Activated CD8-positive, alpha-beta T cell treated with anti-CD3 and anti-CD28 coated beads for 36 hours (primary cell): Measurements from ENCODE around the gene MICOS13. TPM values are rescaled to one million over a fixed set of nuclear protein-coding genes. Genes with fewer than 3 reads are reported as not detected.
"Not testable (repeated sequence)": the region's sequence is repeated elsewhere in the genome, so short reads cannot be mapped to it uniquely, and the experiment has no call there.

Source experiments
- ATAC-seq: fragments of 200-7000 bp; cut with Tn5 transposase; one replicate; pipeline ENCODE4 v1.10.0; 2021; ENCODE audit warnings: mild to moderate bottlenecking, moderate library complexity
- CTCF ChIA-PET: fragments of 350-600 bp; sonication (Branson Sonifier 250); formaldehyde crosslinking; loops from one replicate; lab custom pipeline; 2021; ENCODE audit warnings: antibody characterized with exemption; lab: Charles Lee
- POLR2A ChIA-PET: fragments of 350-600 bp; sonication (Branson Sonifier 250); formaldehyde crosslinking; loops from one replicate; lab custom pipeline; 2021; ENCODE audit warnings: antibody characterized with exemption; lab: Charles Lee
- DNase-seq: peaks from one replicate; pipeline ENCODE4 v3.0.0-alpha.2; 2020
- H3K27ac Mint-ChIP-seq: one replicate; pipeline ENCODE4 v1.8.0; 2021; ENCODE audit warnings: mild to moderate bottlenecking, mixed read lengths
- H3K27me3 Mint-ChIP-seq: one replicate; pipeline ENCODE4 v1.8.0; 2021; ENCODE audit warnings: mixed read lengths
- H3K36me3 Mint-ChIP-seq: one replicate; pipeline ENCODE4 v1.8.0; 2021; ENCODE audit warnings: low read depth, mixed read lengths
- H3K4me1 Mint-ChIP-seq: one replicate; pipeline ENCODE4 v1.8.0; 2021; ENCODE audit warnings: low read depth, mixed read lengths
- H3K4me3 Mint-ChIP-seq: one replicate; pipeline ENCODE4 v1.8.0; 2021; ENCODE audit warnings: mild to moderate bottlenecking, moderate library complexity, mixed read lengths
- H3K9me3 Mint-ChIP-seq: one replicate; pipeline ENCODE4 v1.8.0; 2021; ENCODE audit warnings: mixed read lengths
- CTCF ChIP-seq: fragments of 200-600 bp; IDR thresholded peaks from one replicate; pipeline ENCODE4 v1.8.0; 2022; ENCODE audit warnings: antibody characterized with exemption, mild to moderate bottlenecking
- intact Hi-C: fragments of 100-400 bp; cut with micrococcal nuclease; formaldehyde crosslinking; loops from one replicate; pipeline ENCODE4 v1.10.0; 2022
- total RNA-seq, 2 experiments: library from RNA; stranded (reverse); gene quantifications; one replicate each; pipeline ENCODE4 v1.2.3, GENCODE V29; 2021

The MICOS13 gene
- total RNA-seq, 2 experiments from 2014 or later: 49.4 TPM

GRCh38 chr19:5690125-5690954 lies 10.0 kb upstream of the MICOS13 start, which contains the start of gene RPL36:
Gene RPL36 (plus strand): TSS chr19:5690295. CDS start chr19:5690508, 213 bp downstream.
- intact Hi-C loops: loop anchor here (10.0 kb wide), 1 partner anchor 104 kb away; the partner anchor contains the start of gene DUS3L
- peak; percentile 99 for DNase-seq
- peak; percentile 52 for ATAC-seq
- H3K27me3 Mint-ChIP-seq: no peaks in the 10 kb centered on the region
- H3K4me1 Mint-ChIP-seq: peaks cover 20% of the 10 kb centered on the region
- H3K9me3 Mint-ChIP-seq: no peaks in the 10 kb centered on the region
- peak within 1 kb of the TSS; percentile 99 for H3K4me3 Mint-ChIP-seq
- peaks cover 43% of the 10 kb centered on the region for H3K36me3 Mint-ChIP-seq
- POLR2A ChIA-PET: interaction anchor here (0.6 to 20.6 kb wide), 29 partner anchors 9 to 1981 kb away, joined by 3 to 516 read pairs (median 4); partner anchors contain the start of genes CATSPERD, DUS3L, HSD11B1L and KDM4B
- TF ChIP-seq CTCF: peak; percentile 98
- CTCF ChIA-PET: interaction anchor here (0.6 to 5.0 kb wide), 26 partner anchors 9 to 779 kb away, joined by 3 to 32 read pairs (median 4); partner anchors contain the start of genes CATSPERD, DUS3L, LONP1 and NDUFA11
- H3K27ac Mint-ChIP-seq: peak within 1 kb of the TSS; percentile 97

DNA sequence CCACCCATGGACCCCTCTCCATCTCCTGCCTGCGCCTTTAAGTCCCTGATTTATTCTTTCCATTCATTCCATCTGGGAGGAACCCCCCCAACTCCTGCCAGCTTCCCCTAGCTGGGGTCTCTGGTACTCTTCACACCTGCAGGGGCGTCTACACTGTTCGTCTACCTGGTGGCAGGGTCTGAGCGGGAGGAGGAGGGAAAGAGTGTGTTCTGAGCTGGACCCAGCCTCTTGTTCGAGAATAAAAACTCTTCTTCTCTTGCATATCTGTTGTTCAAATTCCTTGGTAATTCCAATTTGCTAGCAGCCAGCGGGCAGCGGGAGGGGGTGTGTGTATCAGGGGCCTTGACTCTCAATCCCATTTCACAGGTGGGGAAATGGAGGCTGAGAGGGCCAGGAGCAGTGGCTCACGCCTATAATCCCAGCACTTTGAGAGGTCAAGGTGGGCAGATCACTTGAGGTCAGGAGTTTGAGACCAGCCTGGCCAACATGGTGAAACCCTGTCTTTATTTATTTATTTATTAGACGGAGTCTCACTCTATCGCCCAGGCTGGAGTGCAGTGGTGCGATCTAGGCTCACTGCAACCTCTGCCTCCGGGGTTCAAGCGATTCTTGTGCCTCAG lies 8.1 kb upstream of the MICOS13 start:
- peaks cover 34% of the 10 kb centered on the region for H3K36me3 Mint-ChIP-seq
- H3K27me3 Mint-ChIP-seq, H3K9me3 Mint-ChIP-seq, DNase-seq, ATAC-seq, H3K27ac Mint-ChIP-seq, intact Hi-C loops: not testable (repeated sequence)
- H3K4me3 Mint-ChIP-seq: peak overlapping the region; percentile 25
- POLR2A ChIA-PET: interaction anchor here (1.8 to 20.6 kb wide), 2 partner anchors 11 to 24 kb away, joined by 10 to 516 read pairs; partner anchors contain the start of genes CATSPERD and LONP1
- H3K4me1 Mint-ChIP-seq: peaks cover 18% of the 10 kb centered on the region
- CTCF ChIA-PET: interaction anchor here (1.6 to 5.0 kb wide), 5 partner anchors 12 to 106 kb away, joined by 3 to 32 read pairs (median 7); partner anchors contain the start of genes PRR22, SAFB and SAFB2

DNA sequence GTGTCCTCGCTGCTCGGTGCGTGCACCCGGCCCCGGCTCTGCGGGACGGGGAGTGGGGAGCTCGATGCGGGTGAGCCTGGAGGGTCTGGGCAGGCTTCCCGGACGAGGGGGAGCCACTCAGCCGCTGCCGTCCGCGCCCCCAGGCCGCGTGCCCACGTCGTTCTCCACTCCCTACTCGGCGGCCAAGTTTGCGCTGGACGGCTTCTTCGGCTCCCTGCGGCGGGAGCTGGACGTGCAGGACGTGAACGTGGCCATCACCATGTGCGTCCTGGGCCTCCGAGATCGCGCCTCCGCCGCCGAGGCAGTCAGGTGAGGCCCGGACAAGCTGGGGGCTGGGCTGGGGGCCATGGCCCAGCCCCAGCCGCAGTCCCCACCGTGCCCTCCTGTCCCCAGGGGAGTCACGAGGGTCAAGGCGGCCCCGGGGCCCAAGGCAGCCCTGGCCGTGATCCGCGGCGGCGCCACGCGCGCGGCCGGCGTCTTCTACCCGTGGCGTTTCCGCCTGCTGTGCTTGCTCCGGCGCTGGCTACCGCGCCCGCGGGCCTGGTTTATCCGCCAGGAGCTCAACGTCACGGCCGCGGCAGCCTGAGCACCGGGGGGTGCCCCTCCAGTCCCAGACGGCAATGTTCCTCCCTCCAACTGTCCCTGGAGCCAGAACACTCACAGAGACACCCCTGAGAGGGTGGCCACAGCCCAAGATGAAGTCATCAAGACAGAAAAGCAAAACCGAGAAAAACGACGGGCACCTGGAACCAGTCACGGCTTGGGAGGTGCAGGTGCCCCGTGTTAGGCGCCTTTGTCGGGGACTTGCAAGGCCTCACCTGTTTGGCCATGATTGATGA lies 7.3 kb upstream of the MICOS13 start:
- H3K4me1 Mint-ChIP-seq: peaks cover 16% of the 10 kb centered on the region

DNA sequence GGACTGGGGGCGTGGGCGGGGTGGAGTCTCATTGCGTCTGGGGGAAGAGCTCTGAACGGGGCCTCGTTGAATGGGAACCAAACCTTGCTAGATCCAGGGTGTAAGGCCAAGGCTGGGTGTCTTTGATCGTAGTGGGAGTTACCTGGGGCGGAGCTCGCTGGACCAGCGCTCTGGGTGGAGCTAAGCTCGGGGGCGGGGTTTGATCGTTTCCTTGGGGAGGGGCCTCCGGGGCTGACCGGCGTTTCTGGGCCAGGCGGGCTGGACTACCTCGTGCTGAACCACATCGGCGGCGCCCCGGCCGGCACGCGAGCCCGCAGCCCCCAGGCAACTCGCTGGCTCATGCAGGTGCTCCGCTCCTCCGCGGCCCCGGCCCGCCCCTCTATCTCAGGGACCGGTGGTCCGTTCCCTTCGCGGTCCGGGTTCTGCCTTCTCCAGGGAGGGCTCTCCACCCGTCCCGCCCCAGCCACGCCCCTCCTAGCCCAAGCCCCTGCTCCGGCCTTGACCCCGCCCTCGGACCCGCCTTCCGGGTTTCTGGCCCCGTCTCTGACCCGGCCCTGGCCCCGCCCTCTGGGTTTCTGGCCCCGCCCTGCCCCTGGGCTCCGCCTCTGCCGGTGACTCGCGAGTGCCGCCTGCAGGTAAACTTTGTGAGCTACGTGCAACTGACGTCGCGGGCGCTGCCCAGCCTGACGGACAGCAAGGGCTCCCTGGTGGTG lies 6.5 kb upstream of the MICOS13 start:
- peaks cover 18% of the 10 kb centered on the region for H3K36me3 Mint-ChIP-seq
- no peaks in the 10 kb centered on the region for H3K9me3 Mint-ChIP-seq
- peak overlapping the region; percentile 75 for H3K4me3 Mint-ChIP-seq
- POLR2A ChIA-PET: interaction anchor here (0.7 to 20.6 kb wide), 7 partner anchors 10 to 216 kb away, joined by 3 to 516 read pairs (median 4); partner anchors contain the start of genes CATSPERD, LONP1, NDUFA11 and SAFB
- peak; percentile 87 for TF ChIP-seq CTCF
- H3K27ac Mint-ChIP-seq: peak overlapping the region; percentile 90
- peaks cover 13% of the 10 kb centered on the region for H3K4me1 Mint-ChIP-seq
- ATAC-seq: peak; percentile 76
- peak; percentile 100 for DNase-seq
- intact Hi-C loops: no loop called here
- CTCF ChIA-PET: interaction anchor here (0.7 to 5.0 kb wide), 16 partner anchors 11 to 139 kb away, joined by 3 to 32 read pairs (median 4); partner anchors contain the start of genes CATSPERD, LONP1, SAFB and SAFB2
- H3K27me3 Mint-ChIP-seq: no peaks in the 10 kb centered on the region

More for the DNA sequence above, 7.3 kb upstream of the MICOS13 start:
- H3K36me3 Mint-ChIP-seq: peaks cover 26% of the 10 kb centered on the region
- CTCF ChIA-PET: interaction anchor here (0.7 to 5.0 kb wide), 13 partner anchors 12 to 140 kb away, joined by 3 to 32 read pairs (median 5); partner anchors contain the start of genes CATSPERD, LONP1, SAFB and SAFB2
- ATAC-seq: no peak
- no peaks in the 10 kb centered on the region for H3K9me3 Mint-ChIP-seq
- no peak for DNase-seq
- peak; percentile 60 for TF ChIP-seq CTCF
- intact Hi-C loops: no loop called here
- no peaks in the 10 kb centered on the region for H3K27me3 Mint-ChIP-seq
- no peak overlapping the region for H3K27ac Mint-ChIP-seq
- POLR2A ChIA-PET: interaction anchor here (0.6 to 20.6 kb wide), 5 partner anchors 10 to 100 kb away, joined by 3 to 516 read pairs (median 10); partner anchors contain the start of genes CATSPERD, LONP1, SAFB and SAFB2
- H3K4me3 Mint-ChIP-seq: peak overlapping the region; percentile 75
